Fibroblast of lung (primary cell): ENCODE measurements around the gene FAM13A. TPM values are rescaled to one million over a fixed set of nuclear protein-coding genes. Genes with fewer than 3 reads are reported as not detected.

ENCODE experiments used
- DNase-seq, 2 donors: peaks; one replicate each; pipeline versions ENCODE4 v3.0.0 to v3.0.0-alpha.2; 2010; ENCODE audit warnings: low read depth in 2 of 2
- H2AFZ ChIP-seq: 2 replicates; pipeline ENCODE4 v1.5.1; 2012; ENCODE audit warnings: low read length, control low read depth, inconsistent platforms
- H3K27ac ChIP-seq: 2 replicates; pipeline ENCODE4 v1.5.1; 2011; ENCODE audit warnings: low read length, control low read depth; ENCODE audit not compliant: insufficient read depth
- H3K27me3 ChIP-seq: 2 replicates; pipeline ENCODE4 v1.5.1; 2011; ENCODE audit warnings: mild to moderate bottlenecking, low read length; ENCODE audit not compliant: control insufficient read depth, insufficient read depth
- H3K36me3 ChIP-seq: 2 replicates; pipeline ENCODE4 v1.5.1; 2011; ENCODE audit warnings: low read length; ENCODE audit not compliant: control insufficient read depth, insufficient read depth
- H3K4me1 ChIP-seq: 2 replicates; pipeline ENCODE4 v1.5.1; 2011; ENCODE audit warnings: low read length; ENCODE audit not compliant: control insufficient read depth, insufficient read depth; ENCODE audit errors: extremely low read depth
- H3K4me2 ChIP-seq: 2 replicates; pipeline ENCODE4 v1.5.1; 2011; ENCODE audit warnings: low read length, control low read depth; ENCODE audit not compliant: insufficient read depth; ENCODE audit errors: extremely low read depth
- H3K4me3 ChIP-seq, 4 experiments: fragments of 200-600 bp in 1 of 4; sonication (generic) in 1 of 4; replicated peaks in 1 of 4; 2 replicates each; pipeline ENCODE4 v1.5.1; 2011 to 2016; ENCODE audit warnings: low read length in 4 of 4, low read depth in 3 of 4, mild to moderate bottlenecking in 3 of 4, control low read depth in 2 of 4, inconsistent platforms in 1 of 4, mixed read lengths in 1 of 4; ENCODE audit not compliant: insufficient read depth in 1 of 4; ENCODE audit errors: control extremely low read depth in 1 of 4
- H3K79me2 ChIP-seq: 2 replicates; pipeline ENCODE4 v1.5.1; 2012; ENCODE audit warnings: mild to moderate bottlenecking, low read length, inconsistent platforms; ENCODE audit not compliant: control insufficient read depth, insufficient read depth
- H3K9ac ChIP-seq: 2 replicates; pipeline ENCODE4 v1.5.1; 2011; ENCODE audit warnings: mild to moderate bottlenecking, low read length, control low read depth; ENCODE audit not compliant: insufficient read depth
- H3K9me3 ChIP-seq: 2 replicates; pipeline ENCODE4 v1.5.1; 2012; ENCODE audit warnings: low read depth, low read length; ENCODE audit not compliant: control insufficient read depth, insufficient read depth
- H4K20me1 ChIP-seq: 2 replicates; pipeline ENCODE4 v1.5.1; 2011; ENCODE audit warnings: low read length; ENCODE audit not compliant: control insufficient read depth, insufficient read depth; ENCODE audit errors: extremely low read depth
- CTCF ChIP-seq, 2 donors: IDR thresholded peaks in 1 of 2; conservative IDR thresholded peaks in 1 of 2; 1 replicate in 1 of 2; 2 replicates in 1 of 2; pipeline ENCODE4 v1.5.1; 2011 to 2012; ENCODE audit warnings: low read length in 2 of 2, control low read depth in 1 of 2, inconsistent platforms in 1 of 2, low read depth in 1 of 2, mild to moderate bottlenecking in 1 of 2
- EZH2 ChIP-seq: IDR thresholded peaks from 2 replicates; pipeline ENCODE4 v1.5.1; 2012; ENCODE audit warnings: low read length, control low read depth, mild to moderate bottlenecking; ENCODE audit errors: missing control alignments
- polyA plus RNA-seq, 2 donors: library from polyadenylated mRNA; depleted of rRNA in 1 of 2; stranded (reverse) in 1 of 2; unstranded in 1 of 2; fragments of >200 nt; gene quantifications; 2 replicates each; pipeline ENCODE4 v1.2.1, GENCODE V29; 2011 to 2012; ENCODE audit warnings: missing spikeins in 1 of 2
- total RNA-seq: library from RNA; depleted of rRNA; stranded (reverse); fragments of >200 nt; gene quantifications from 2 replicates; pipeline ENCODE4 v1.2.1, GENCODE V29; 2014

The FAM13A gene
- total and polyA plus RNA-seq, 2 donors (not counting 1 experiment from before 2014, with no cell fraction given), result 14.3 to 23.9 TPM

GRCh38 chr4:88755454-88755853 is 301.5 kb downstream of the FAM13A start:
- H2AFZ ChIP-seq, result no peak overlapping the region
- no peaks in the 10 kb centered on the region for H4K20me1 ChIP-seq
- H3K4me3 ChIP-seq, result no peak overlapping the region
- H3K4me2 ChIP-seq, result no peak overlapping the region
- no peaks in the 10 kb centered on the region for H3K36me3 ChIP-seq
- H3K27me3 ChIP-seq, result no peaks in the 10 kb centered on the region
- no peak overlapping the region for H3K9ac ChIP-seq
- TF ChIP-seq EZH2 (no peak), CTCF (conservative IDR thresholded peaks at IDR 0.05 in 1 of 2, IDR thresholded peaks at IDR 0.05 in 1 of 2; ENCODE audit: low read depth in 1 of 2, low read length in 2 of 2) (no peak)
- peaks cover 13% of the 10 kb centered on the region for H3K4me1 ChIP-seq
- DNase-seq, result no peak
- no peak overlapping the region for H3K27ac ChIP-seq
- no peaks in the 10 kb centered on the region for H3K9me3 ChIP-seq
- no peaks in the 10 kb centered on the region for H3K79me2 ChIP-seq

GRCh38 chr4:88754796-88755195 is 302.2 kb downstream of the FAM13A start:
- no peak overlapping the region for H3K27ac ChIP-seq
- H3K9ac ChIP-seq, result no peak overlapping the region
- no peaks in the 10 kb centered on the region for H3K36me3 ChIP-seq
- peaks cover 13% of the 10 kb centered on the region for H3K4me1 ChIP-seq
- no peaks in the 10 kb centered on the region for H3K79me2 ChIP-seq
- H3K4me2 ChIP-seq, result no peak overlapping the region
- H2AFZ ChIP-seq, result no peak overlapping the region
- no peak for TF ChIP-seq CTCF (conservative IDR thresholded peaks at IDR 0.05 in 1 of 2, IDR thresholded peaks at IDR 0.05 in 1 of 2; ENCODE audit: low read depth in 1 of 2, low read length in 2 of 2)
- TF ChIP-seq EZH2, result no peak
- no peaks in the 10 kb centered on the region for H3K27me3 ChIP-seq
- DNase-seq, result no peak
- H3K4me3 ChIP-seq, result no peak overlapping the region
- H3K9me3 ChIP-seq, result no peaks in the 10 kb centered on the region
- H4K20me1 ChIP-seq, result no peaks in the 10 kb centered on the region

- H2AFZ ChIP-seq, result no peak overlapping the region
- H3K4me3 ChIP-seq, result no peak overlapping the region
- H3K9ac ChIP-seq, result no peak overlapping the region
- H4K20me1 ChIP-seq, result no peaks in the 10 kb centered on the region
- H3K4me1 ChIP-seq, result peaks cover 6% of the 10 kb centered on the region
- no peak overlapping the region for H3K4me2 ChIP-seq
- H3K36me3 ChIP-seq, result no peaks in the 10 kb centered on the region
- H3K9me3 ChIP-seq, result no peaks in the 10 kb centered on the region
- no peak for DNase-seq
- H3K27me3 ChIP-seq, result no peaks in the 10 kb centered on the region
- TF ChIP-seq EZH2, result no peak
- TF ChIP-seq CTCF (conservative IDR thresholded peaks at IDR 0.05 in 1 of 2, IDR thresholded peaks at IDR 0.05 in 1 of 2; ENCODE audit: low read depth in 1 of 2, low read length in 2 of 2), result no peak
- no peak overlapping the region for H3K27ac ChIP-seq
- no peaks in the 10 kb centered on the region for H3K79me2 ChIP-seq
These were observed 303.1 kb downstream of the FAM13A start for GRCh38 chr4:88753658-88754571.
